Gastroesophageal sphincter (tissue), 4 donors: Measurements from ENCODE around the gene SNTG2. TPM values are rescaled to one million over a fixed set of nuclear protein-coding genes. Genes with fewer than 3 reads are reported as not detected.

ENCODE experiments used
- ATAC-seq: fragments of 150-250 bp; one replicate; pipeline ENCODE4 v1.9.1; 2016; ENCODE audit warnings: mild to moderate bottlenecking, moderate library complexity
- H3K27ac ChIP-seq, 4 donors: fragments of 200-600 bp; sonication (generic) in 3 of 4; 1 replicate in 3 of 4; 2 replicates in 1 of 4; pipeline ENCODE4 v1.5.1; 2016 to 2019
- H3K27me3 ChIP-seq: fragments of 200-600 bp; sonication (generic); one replicate; pipeline ENCODE4 v1.5.1; 2019
- H3K36me3 ChIP-seq, 2 donors: fragments of 200-600 bp; sonication (generic); one replicate each; pipeline ENCODE4 v1.5.1; 2019; ENCODE audit warnings: control low read depth in 1 of 2
- H3K4me1 ChIP-seq, 3 donors: fragments of 200-600 bp; sonication (generic); 1 replicate in 2 of 3; 2 replicates in 1 of 3; pipeline ENCODE4 v1.5.1; 2016 to 2019; ENCODE audit warnings: control low read depth in 2 of 3
- H3K4me3 ChIP-seq, 2 donors: fragments of 200-600 bp; sonication (generic); one replicate each; pipeline ENCODE4 v1.5.1; 2019; ENCODE audit warnings: mild to moderate bottlenecking in 1 of 2, moderate library complexity in 1 of 2
- H3K9me3 ChIP-seq, 3 donors: fragments of 200-600 bp; sonication (generic); one replicate each; pipeline ENCODE4 v1.5.1; 2017 to 2019; ENCODE audit warnings: control low read depth in 2 of 3
- EP300 ChIP-seq: sonication (generic); formaldehyde crosslinking; IDR thresholded peaks from one replicate; pipeline ENCODE4 v1.6.1; 2017; ENCODE audit warnings: antibody characterized with exemption, mild to moderate bottlenecking
- POLR2A ChIP-seq, 2 donors: fragments of 450-650 bp; IDR thresholded peaks; one replicate each; pipeline ENCODE4 v1.6.1; 2017; ENCODE audit warnings: antibody characterized with exemption in 2 of 2, mild to moderate bottlenecking in 2 of 2, moderate library complexity in 1 of 2
- POLR2AphosphoS5 ChIP-seq: sonication (generic); formaldehyde crosslinking; IDR thresholded peaks from one replicate; pipeline ENCODE4 v1.6.1; 2017; ENCODE audit warnings: antibody characterized with exemption
- WGBS, 2 donors: methylation state at CpG; one replicate each; pipeline ENCODE4 v1.1.5; 2018; ENCODE audit warnings: low coverage in 1 of 2; 5-methylcytosine and 5-hydroxymethylcytosine counted together
- total RNA-seq, 4 donors: library from RNA; depleted of rRNA; stranded (reverse); fragments of >200 nt; gene quantifications; one replicate each; pipeline ENCODE4 v1.1.0, GENCODE V29; 2016
- TF ChIP-seq, protein P1 (sequence below), 4 experiments: fragments of 200-600 bp in 2 of 4; fragments of 450-650 bp in 2 of 4; sonication (generic) in 1 of 4; IDR thresholded peaks; one replicate each; pipeline ENCODE4 v1.5.1; 2017 to 2019; ENCODE audit warnings: antibody characterized with exemption in 4 of 4, mild to moderate bottlenecking in 2 of 4, moderate library complexity in 2 of 4

The SNTG2 gene
- total RNA-seq, 4 donors from 2014 or later: 1.5 to 7.9 (median 4.3) TPM

DNA sequence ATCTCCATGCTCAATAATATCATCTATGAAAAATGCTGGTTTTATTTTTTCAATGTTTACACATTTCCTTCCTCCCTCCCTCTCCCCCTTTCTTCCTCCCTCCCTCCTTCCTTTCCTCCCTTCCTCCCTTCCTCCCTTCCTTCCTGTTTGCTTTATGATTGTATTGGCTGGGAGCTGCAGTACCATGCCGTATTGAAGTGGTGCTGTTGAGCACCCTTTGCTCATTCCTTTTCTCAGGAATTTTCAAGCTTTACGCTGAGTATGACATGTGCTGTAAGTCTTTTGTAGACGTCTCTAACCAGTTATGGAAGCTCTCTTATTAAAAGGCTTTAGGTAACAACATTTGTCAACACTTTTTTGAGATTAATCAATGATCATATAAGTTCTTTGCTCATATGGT lies 100.4 kb downstream of the SNTG2 start:
- H3K4me1 ChIP-seq: no peaks in the 10 kb centered on the region
- H3K9me3 ChIP-seq: peaks cover 0 to 14% (median 0%) of the 10 kb centered on the region in 3 donors
- TF ChIP-seq POLR2A (IDR thresholded peaks at IDR 0.05): no peak
- no peak for TF ChIP-seq EP300
- no peak for TF ChIP-seq POLR2AphosphoS5
- TF ChIP-seq, protein P1, sequence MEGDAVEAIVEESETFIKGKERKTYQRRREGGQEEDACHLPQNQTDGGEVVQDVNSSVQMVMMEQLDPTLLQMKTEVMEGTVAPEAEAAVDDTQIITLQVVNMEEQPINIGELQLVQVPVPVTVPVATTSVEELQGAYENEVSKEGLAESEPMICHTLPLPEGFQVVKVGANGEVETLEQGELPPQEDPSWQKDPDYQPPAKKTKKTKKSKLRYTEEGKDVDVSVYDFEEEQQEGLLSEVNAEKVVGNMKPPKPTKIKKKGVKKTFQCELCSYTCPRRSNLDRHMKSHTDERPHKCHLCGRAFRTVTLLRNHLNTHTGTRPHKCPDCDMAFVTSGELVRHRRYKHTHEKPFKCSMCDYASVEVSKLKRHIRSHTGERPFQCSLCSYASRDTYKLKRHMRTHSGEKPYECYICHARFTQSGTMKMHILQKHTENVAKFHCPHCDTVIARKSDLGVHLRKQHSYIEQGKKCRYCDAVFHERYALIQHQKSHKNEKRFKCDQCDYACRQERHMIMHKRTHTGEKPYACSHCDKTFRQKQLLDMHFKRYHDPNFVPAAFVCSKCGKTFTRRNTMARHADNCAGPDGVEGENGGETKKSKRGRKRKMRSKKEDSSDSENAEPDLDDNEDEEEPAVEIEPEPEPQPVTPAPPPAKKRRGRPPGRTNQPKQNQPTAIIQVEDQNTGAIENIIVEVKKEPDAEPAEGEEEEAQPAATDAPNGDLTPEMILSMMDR (IDR thresholded peaks at IDR 0.05): no peak
- 32% methylated on average over 3 of the region's 3 CpGs; no CpG with 5 or more reads in 1 of the 2 donors for WGBS, 2 donors
- peaks cover 9% of the 10 kb centered on the region for H3K27me3 ChIP-seq
- no peak for ATAC-seq
- H3K27ac ChIP-seq: no peak overlapping the region
- no peaks in the 10 kb centered on the region for H3K36me3 ChIP-seq
- H3K4me3 ChIP-seq: no peak overlapping the region

DNA sequence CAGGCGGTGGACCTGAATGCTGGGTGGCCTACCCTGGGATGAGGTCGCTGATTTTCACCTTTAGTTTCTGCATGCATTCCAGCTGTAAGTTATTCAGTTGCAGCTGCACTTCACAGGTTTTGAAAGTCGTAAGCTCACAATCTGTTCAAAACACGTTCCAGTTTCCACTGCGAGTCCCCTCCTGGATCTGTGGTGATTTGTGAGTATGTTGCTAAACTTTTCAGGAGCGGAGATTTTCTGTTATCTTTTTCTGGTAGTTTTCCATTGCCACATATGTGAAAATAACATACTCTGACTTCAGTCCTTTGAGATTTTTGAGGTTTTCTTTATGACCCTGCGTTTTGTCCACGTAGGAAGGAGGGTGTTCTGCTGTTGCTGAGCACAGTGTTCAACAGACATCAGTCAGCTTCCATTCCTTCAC lies 102.1 kb downstream of the SNTG2 start:
- Histone ChIP-seq H3K36me3 (no peaks in the 10 kb centered on the region), H3K4me3 (no peak overlapping the region), H3K27me3 (peaks cover 13% of the 10 kb centered on the region), H3K27ac (no peak overlapping the region), H3K4me1 (no peaks in the 10 kb centered on the region), H3K9me3 (peaks cover 0 to 6% (median 0%) of the 10 kb centered on the region in 3 donors)
- 49 to 55% methylated on average over 6 to 8 of the region's 8 CpGs for WGBS, 2 donors
- ATAC-seq: no peak
- TF ChIP-seq EP300: no peak
- TF ChIP-seq, protein P1 (IDR thresholded peaks at IDR 0.05): no peak
- TF ChIP-seq POLR2A (IDR thresholded peaks at IDR 0.05): no peak
- no peak for TF ChIP-seq POLR2AphosphoS5

DNA sequence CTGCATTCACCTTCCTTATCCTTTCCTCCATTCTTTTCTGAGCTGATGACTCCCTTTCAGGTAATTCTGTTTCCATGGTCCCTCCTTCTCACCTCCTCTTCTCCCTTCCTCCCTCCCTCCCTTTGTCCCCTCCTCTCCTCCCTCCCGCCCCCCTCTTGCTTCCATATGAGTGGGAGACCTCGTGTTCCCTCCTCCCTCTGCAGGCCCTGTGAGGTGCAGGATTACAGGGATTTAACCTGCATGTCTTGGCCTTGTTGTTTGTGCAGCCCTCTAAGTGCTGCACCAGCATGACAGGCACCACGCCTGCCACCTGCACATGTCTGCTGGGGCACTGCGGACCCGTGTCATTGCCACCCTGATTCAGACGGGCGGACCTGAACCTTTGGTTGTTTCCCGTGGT lies 103.1 kb downstream of the SNTG2 start:
- Histone ChIP-seq H3K27ac (no peak overlapping the region), H3K9me3 (peaks cover 0 to 6% (median 0%) of the 10 kb centered on the region in 3 donors), H3K36me3 (no peaks in the 10 kb centered on the region), H3K4me3 (no peak overlapping the region), H3K27me3 (peaks cover 17% of the 10 kb centered on the region), H3K4me1 (no peaks in the 10 kb centered on the region)
- ATAC-seq: no peak
- WGBS, 2 donors: no CpG with 5 or more reads among the region's 8 CpGs
- TF ChIP-seq EP300: no peak
- TF ChIP-seq POLR2AphosphoS5: no peak
- TF ChIP-seq, protein P1 (IDR thresholded peaks at IDR 0.05): no peak
- TF ChIP-seq POLR2A (IDR thresholded peaks at IDR 0.05): no peak

DNA sequence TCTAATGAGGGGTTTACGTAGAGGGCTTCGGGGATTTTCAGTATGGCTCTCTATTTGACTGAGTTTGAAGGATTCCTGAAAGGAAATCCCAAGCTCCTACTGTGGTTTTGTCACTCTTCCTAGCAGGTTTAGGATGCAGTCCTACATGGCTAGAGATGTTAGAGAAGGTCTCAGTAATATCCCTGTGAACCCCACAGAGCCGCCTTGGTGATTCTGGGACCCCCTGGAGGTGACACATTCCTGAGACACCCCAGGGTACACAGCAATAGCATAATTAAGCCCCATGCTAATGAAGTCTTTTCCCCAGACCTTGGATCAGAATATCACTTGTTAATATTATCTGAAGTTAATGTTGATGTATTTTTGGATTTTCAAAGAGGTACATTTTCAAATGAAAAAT lies 103.8 kb downstream of the SNTG2 start:
- Histone ChIP-seq H3K27ac (no peak overlapping the region), H3K27me3 (peaks cover 21% of the 10 kb centered on the region), H3K4me1 (no peaks in the 10 kb centered on the region), H3K36me3 (no peaks in the 10 kb centered on the region), H3K4me3 (no peak overlapping the region), H3K9me3 (peaks cover 0 to under 1% (median 0%) of the 10 kb centered on the region in 3 donors)
- no peak for ATAC-seq
- TF ChIP-seq POLR2A (IDR thresholded peaks at IDR 0.05): no peak
- no peak for TF ChIP-seq POLR2AphosphoS5
- TF ChIP-seq EP300: no peak
- TF ChIP-seq, protein P1 (IDR thresholded peaks at IDR 0.05): no peak
- 67 to 100% methylated on average over 2 of the region's 3 CpGs for WGBS, 2 donors

DNA sequence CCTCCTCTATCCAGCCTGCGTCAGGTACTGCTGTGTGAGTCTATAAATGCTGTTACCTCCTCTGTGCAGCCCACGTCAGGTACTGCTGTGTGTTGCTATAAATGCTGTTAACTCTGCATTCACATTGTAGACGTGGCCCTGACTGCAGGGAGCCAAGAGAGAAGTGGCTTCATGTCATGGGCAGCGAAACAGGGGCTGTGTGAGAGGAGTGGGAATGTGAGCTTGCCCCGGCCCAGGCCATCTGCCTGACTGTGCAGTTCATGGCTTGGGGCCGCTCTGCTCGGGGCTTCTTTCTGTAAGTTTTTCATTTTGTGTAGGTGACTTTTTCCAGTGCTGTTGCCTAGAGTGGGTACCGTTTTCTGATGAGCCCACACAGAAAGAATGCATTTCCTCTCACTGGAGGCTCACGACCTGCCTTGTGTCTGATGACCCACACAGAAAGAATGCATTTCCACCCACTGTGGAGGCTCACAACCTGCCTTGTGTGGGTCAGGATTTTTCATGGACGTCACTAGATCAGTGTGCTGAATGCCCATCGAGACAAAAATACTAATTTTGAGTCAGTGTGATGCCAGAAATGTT lies 104.5 kb downstream of the SNTG2 start:
- Histone ChIP-seq H3K4me1 (no peaks in the 10 kb centered on the region), H3K4me3 (no peak overlapping the region), H3K9me3 (no peaks in the 10 kb centered on the region), H3K27me3 (peaks cover 21% of the 10 kb centered on the region), H3K27ac (no peak overlapping the region), H3K36me3 (no peaks in the 10 kb centered on the region)
- TF ChIP-seq POLR2A (IDR thresholded peaks at IDR 0.05) (no peak), EP300 (no peak), POLR2AphosphoS5 (no peak)
- TF ChIP-seq, protein P1 (IDR thresholded peaks at IDR 0.05): no peak
- WGBS, 2 donors: 60 to 70% methylated on average over 2 to 7 of the region's 11 CpGs
- peak; percentile 16 for ATAC-seq
